A673 (cell line): ENCODE data around the gene MEAK7. TPM values are rescaled to one million over a fixed set of nuclear protein-coding genes. Genes with fewer than 3 reads are reported as not detected.

Source experiments
- BruUV-seq: library from RNA; stranded (reverse); fragments of 400-500 nt; replicated peaks from 2 replicates; lab custom pipeline; 2021; lab: Mats Ljungman, UMichigan
- CTCF ChIA-PET: fragments of 300-600 bp; sonication (Branson Sonifier 250); formaldehyde crosslinking; loops from one replicate; lab custom pipeline; 2022; ENCODE audit warnings: antibody characterized with exemption; lab: Charles Lee
- POLR2A ChIA-PET: fragments of 300-600 bp; sonication (Branson Sonifier 250); formaldehyde crosslinking; loops from one replicate; lab custom pipeline; 2022; ENCODE audit warnings: antibody characterized with exemption; ENCODE audit not compliant: low non-redundant PET; lab: Charles Lee
- DNase-seq: peaks from one replicate; pipeline ENCODE4 v3.0.0-alpha.2; 2015; ENCODE audit warnings: low spot score
- H3K27ac ChIP-seq: fragments of 200-600 bp; sonication (generic); 2 replicates; pipeline ENCODE4 v1.5.1; 2016; ENCODE audit warnings: mixed run types, low read depth, mild to moderate bottlenecking, mixed read lengths, antibody characterized with exemption, low read length; ENCODE audit not compliant: poor library complexity, severe bottlenecking
- H3K27me3 ChIP-seq: fragments of 200-600 bp; sonication (generic); replicated peaks from 2 replicates; pipeline ENCODE4 v1.6.1; 2017; ENCODE audit warnings: mixed run types, low read depth, mild to moderate bottlenecking, mixed read lengths, antibody characterized with exemption, low read length; ENCODE audit not compliant: insufficient read depth, poor library complexity
- H3K36me3 ChIP-seq: fragments of 200-600 bp; sonication (generic); 2 replicates; pipeline ENCODE4 v1.6.1; 2016; ENCODE audit warnings: mixed run types, mild to moderate bottlenecking, mixed read lengths, antibody characterized with exemption, low read length; ENCODE audit not compliant: insufficient read depth, poor library complexity, severe bottlenecking
- H3K4me1 ChIP-seq: fragments of 200-600 bp; sonication (generic); 2 replicates; pipeline ENCODE4 v1.6.1; 2017; ENCODE audit warnings: mixed run types, mild to moderate bottlenecking, mixed read lengths, antibody characterized with exemption, low read length; ENCODE audit not compliant: insufficient read depth, poor library complexity, severe bottlenecking
- H3K4me3 ChIP-seq: fragments of 200-600 bp; sonication (generic); 2 replicates; pipeline ENCODE4 v1.5.1; 2016; ENCODE audit warnings: low read depth, mixed run types, mild to moderate bottlenecking, mixed read lengths, low read length; ENCODE audit not compliant: poor library complexity, severe bottlenecking
- H3K9me3 ChIP-seq: fragments of 200-600 bp; sonication (generic); 2 replicates; pipeline ENCODE4 v1.6.1; 2016; ENCODE audit warnings: mixed run types, low read depth, mild to moderate bottlenecking, mixed read lengths, antibody characterized with exemption, low read length; ENCODE audit not compliant: poor library complexity, severe bottlenecking
- CTCF ChIP-seq: fragments of 300-800, 200-600 bp; sonication (generic); conservative IDR thresholded peaks from 2 replicates; pipeline ENCODE4 v1.5.1; 2017; ENCODE audit warnings: low read depth, mild to moderate bottlenecking, antibody characterized with exemption, low read length, moderate library complexity, mixed read lengths
- EZH2 ChIP-seq: fragments of 200-600 bp; sonication (generic); IDR thresholded peaks from 2 replicates; pipeline ENCODE4 v1.6.1; 2017; ENCODE audit warnings: borderline replicate concordance, low read depth, mild to moderate bottlenecking, mixed read lengths, antibody characterized with exemption, low read length; ENCODE audit not compliant: poor library complexity, severe bottlenecking
- intact Hi-C: fragments of 100-400 bp; cut with micrococcal nuclease; formaldehyde crosslinking; loops from one replicate; pipeline ENCODE4 v1.10.0; 2022; ENCODE audit not compliant: unreplicated experiment
- total RNA-seq: library from RNA; stranded (reverse); gene quantifications from 2 replicates; pipeline ENCODE4 v1.2.3, GENCODE V29; 2021

The MEAK7 gene
- total RNA-seq, 1 experiment from 2014 or later, result 11.6 TPM

DNA sequence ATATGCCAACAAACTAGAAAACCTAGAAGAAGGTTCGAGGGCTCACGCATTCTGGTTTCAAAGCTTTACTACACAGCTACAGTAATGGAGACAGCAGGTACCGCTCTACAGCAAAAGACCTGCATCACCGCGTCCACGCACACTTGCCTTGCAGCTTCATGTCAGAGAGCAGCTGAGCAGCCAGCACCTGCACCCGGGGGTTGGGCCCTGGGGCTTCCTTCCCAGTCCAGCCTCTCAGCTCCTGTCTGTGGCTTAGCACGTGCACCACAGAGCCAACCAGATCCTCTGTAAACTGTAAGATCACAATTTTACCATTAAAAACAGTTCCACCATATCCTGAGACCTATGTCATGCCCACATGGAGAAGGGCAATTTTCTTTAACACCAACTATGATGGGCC lies 15.3 kb downstream of the MEAK7 start:
- BruUV-seq, result no TSS peak
- CTCF ChIA-PET, result no interaction called here

GRCh38 chr16:84487358-84487757 lies 17.1 kb downstream of the MEAK7 start:
- no peak for DNase-seq
- Histone ChIP-seq H3K27ac (no peak overlapping the region), H3K4me1 (no peaks in the 10 kb centered on the region), H3K27me3 (no peaks in the 10 kb centered on the region), H3K4me3 (no peak overlapping the region), H3K9me3 (no peaks in the 10 kb centered on the region), H3K36me3 (peaks cover 9% of the 10 kb centered on the region)
- TF ChIP-seq CTCF (no peak), EZH2 (no peak)
- no TSS peak for BruUV-seq
- intact Hi-C loops, result no loop called here
- ChIA-PET POLR2A (no interaction called here), CTCF (no interaction called here)

More for the DNA sequence above, 15.3 kb downstream of the MEAK7 start:
- no peak overlapping the region for H3K4me3 ChIP-seq
- peaks cover 23% of the 10 kb centered on the region for H3K36me3 ChIP-seq
- POLR2A ChIA-PET, result no interaction called here
- H3K27ac ChIP-seq, result no peak overlapping the region
- TF ChIP-seq CTCF (no peak), EZH2 (no peak)
- no peak for DNase-seq
- intact Hi-C loops, result no loop called here
- H3K4me1 ChIP-seq, result no peaks in the 10 kb centered on the region
- H3K27me3 ChIP-seq, result no peaks in the 10 kb centered on the region
- no peaks in the 10 kb centered on the region for H3K9me3 ChIP-seq

- Histone ChIP-seq H3K27me3 (no peaks in the 10 kb centered on the region), H3K27ac (no peak overlapping the region), H3K9me3 (no peaks in the 10 kb centered on the region), H3K4me3 (no peak overlapping the region), H3K4me1 (no peaks in the 10 kb centered on the region), H3K36me3 (peaks cover 5% of the 10 kb centered on the region)
- intact Hi-C loops, result no loop called here
- TF ChIP-seq CTCF (no peak), EZH2 (no peak)
- POLR2A ChIA-PET, result no interaction called here
- CTCF ChIA-PET, result no interaction called here
- DNase-seq, result no peak
- no TSS peak for BruUV-seq
These were observed 17.8 kb downstream of the MEAK7 start for GRCh38 chr16:84486551-84487235.
